ENCODE results near the gene GPBP1. TPM values are rescaled to one million over a fixed set of nuclear protein-coding genes. Genes with fewer than 3 reads are reported as not detected.

The GPBP1 gene
- total and polyA plus RNA-seq, 4 donors = 42.6 to 159 (median 49.4) TPM

GRCh38 chr5:57291894-57292293 lies 118.0 kb downstream of the GPBP1 start:
- no peak for TF ChIP-seq CTCF (IDR thresholded peaks at IDR 0.05; ENCODE audit: control extremely low read depth, extremely low read depth)
- Histone ChIP-seq H3K27me3 (ENCODE audit: control insufficient read depth in 3 of 3, insufficient read depth in 3 of 3, low read length in 2 of 3) (no peaks in the 10 kb centered on the region), H3K4me1 (ENCODE audit: control insufficient read depth in 5 of 5, insufficient read depth in 5 of 5, low read length in 5 of 5) (no peaks in the 10 kb centered on the region), H3K36me3 (ENCODE audit: control insufficient read depth in 4 of 4, insufficient read depth in 4 of 4, low read length in 4 of 4) (no peaks in the 10 kb centered on the region), H3K9me3 (ENCODE audit: control insufficient read depth in 4 of 4, insufficient read depth in 3 of 4, low read length in 3 of 4) (no peaks in the 10 kb centered on the region), H3K27ac (ENCODE audit: low read depth in 1 of 2, low read length in 1 of 2) (no peak overlapping the region), H3K9ac (ENCODE audit: insufficient read depth in 1 of 2, low read length in 2 of 2) (no peak overlapping the region), H3K4me3 (no peak overlapping the region)
- WGBS, 2 donors = 94 to 95% methylated on average over 4 of the region's 4 CpGs
- ATAC-seq (ENCODE audit: insufficient read depth, low FRiP score) (no peak), DNase-seq (no peak)

- no peaks in the 10 kb centered on the region for H3K9me3 ChIP-seq (ENCODE audit: control insufficient read depth in 4 of 4, insufficient read depth in 3 of 4, low read length in 3 of 4)
- H3K27me3 ChIP-seq (ENCODE audit: control insufficient read depth in 3 of 3, insufficient read depth in 3 of 3, low read length in 2 of 3) = no peaks in the 10 kb centered on the region
- whole genome bisulfite sequencing, 2 donors = 91 to 96% methylated on average over 6 of the region's 6 CpGs
- DNase-seq (no peak), ATAC-seq (ENCODE audit: insufficient read depth, low FRiP score) (no peak)
- H3K36me3 ChIP-seq (ENCODE audit: control insufficient read depth in 4 of 4, insufficient read depth in 4 of 4, low read length in 4 of 4) = no peaks in the 10 kb centered on the region
- no peak overlapping the region for H3K4me3 ChIP-seq
- no peak overlapping the region for H3K9ac ChIP-seq (ENCODE audit: insufficient read depth in 1 of 2, low read length in 2 of 2)
- no peak for TF ChIP-seq CTCF (IDR thresholded peaks at IDR 0.05; ENCODE audit: control extremely low read depth, extremely low read depth)
- no peak overlapping the region for H3K27ac ChIP-seq (ENCODE audit: low read depth in 1 of 2, low read length in 1 of 2)
- no peaks in the 10 kb centered on the region for H3K4me1 ChIP-seq (ENCODE audit: control insufficient read depth in 5 of 5, insufficient read depth in 5 of 5, low read length in 5 of 5)
Measured at GRCh38 chr5:57292336-57292735, 118.5 kb downstream of the GPBP1 start.

GRCh38 chr5:57298295-57298984 lies 124.6 kb downstream of the GPBP1 start:
- H3K9ac ChIP-seq (ENCODE audit: insufficient read depth in 1 of 2, low read length in 2 of 2) = no peak overlapping the region
- no peaks in the 10 kb centered on the region for H3K9me3 ChIP-seq (ENCODE audit: control insufficient read depth in 4 of 4, insufficient read depth in 3 of 4, low read length in 3 of 4)
- no peaks in the 10 kb centered on the region for H3K36me3 ChIP-seq (ENCODE audit: control insufficient read depth in 4 of 4, insufficient read depth in 4 of 4, low read length in 4 of 4)
- no peak overlapping the region for H3K27ac ChIP-seq (ENCODE audit: low read depth in 1 of 2, low read length in 1 of 2)
- TF ChIP-seq CTCF (IDR thresholded peaks at IDR 0.05; ENCODE audit: control extremely low read depth, extremely low read depth) = peak; percentile 64
- H3K27me3 ChIP-seq (ENCODE audit: control insufficient read depth in 3 of 3, insufficient read depth in 3 of 3, low read length in 2 of 3) = no peaks in the 10 kb centered on the region
- 15 to 22% methylated on average over 6 of the region's 6 CpGs for WGBS, 2 donors
- peaks cover 0 to 11% (median 3%) of the 10 kb centered on the region in 5 donors for H3K4me1 ChIP-seq (ENCODE audit: control insufficient read depth in 5 of 5, insufficient read depth in 5 of 5, low read length in 5 of 5)
- DNase-seq (peak; percentile 84 to 91 (median 88)), ATAC-seq (ENCODE audit: insufficient read depth, low FRiP score) (peak; percentile 76)
- no peak overlapping the region for H3K4me3 ChIP-seq
